Measurements from ENCODE around the gene PRKG1.

Gene PRKG1

DNA sequence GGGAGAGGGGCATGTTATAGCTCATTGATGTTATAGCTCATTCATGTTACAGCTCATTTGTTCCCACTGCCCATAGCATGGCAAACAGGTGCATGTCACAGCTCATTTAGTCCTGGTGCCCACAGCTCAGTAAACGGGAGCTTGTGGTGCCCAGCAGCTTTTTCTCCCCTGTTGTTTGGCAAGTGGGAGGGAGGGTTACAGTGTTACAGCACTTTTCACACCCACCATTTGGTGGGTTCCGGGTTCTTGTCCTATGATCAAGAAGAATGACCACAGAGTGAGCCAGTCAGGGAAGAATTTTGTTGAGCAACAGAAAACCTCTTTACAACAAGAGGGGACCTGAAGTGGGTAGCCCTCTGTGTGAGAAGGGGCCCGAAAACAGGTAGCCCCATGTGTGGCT is 787.9 kb downstream of the PRKG1 start:
- DNase-seq = no peak

DNA sequence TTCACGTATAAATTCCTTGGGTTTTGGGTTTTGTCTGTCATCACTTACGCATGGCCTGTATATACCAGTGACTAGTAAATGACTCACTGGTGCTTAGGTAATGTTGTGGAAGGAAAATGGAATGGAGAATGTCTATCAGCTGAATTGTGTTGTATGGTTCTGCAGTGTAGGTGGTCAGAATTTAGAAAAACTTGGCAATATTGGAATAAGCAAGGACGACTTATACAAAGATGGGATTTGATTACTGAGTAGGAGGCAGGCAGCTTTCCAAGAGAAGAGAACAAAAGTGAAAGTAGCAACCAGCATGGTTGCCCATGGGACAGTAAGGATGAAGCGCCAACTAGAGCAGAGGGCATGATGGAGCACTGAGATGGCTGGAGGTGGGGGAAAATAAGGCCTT is 793.7 kb downstream of the PRKG1 start:
- DNase-seq = no peak

DNA sequence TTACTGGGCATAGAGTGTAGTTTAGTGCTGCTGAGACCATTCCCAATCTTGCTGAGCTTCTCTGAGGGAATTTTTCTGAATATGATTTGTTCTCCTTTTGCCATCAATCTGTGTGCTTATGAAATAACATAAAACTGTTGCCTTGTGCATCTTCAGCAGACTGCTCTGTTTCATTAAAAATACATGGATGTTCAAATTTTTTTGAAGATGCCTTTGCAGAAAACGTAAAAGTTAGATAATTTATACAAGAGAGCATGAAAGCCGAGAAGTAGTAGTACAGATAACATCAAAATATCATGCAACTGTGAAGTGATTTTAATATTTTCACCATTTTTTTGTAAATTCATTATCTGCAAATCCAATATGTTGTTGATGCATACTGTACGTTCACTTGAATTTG is 799.8 kb downstream of the PRKG1 start:
- no peak for DNase-seq

DNA sequence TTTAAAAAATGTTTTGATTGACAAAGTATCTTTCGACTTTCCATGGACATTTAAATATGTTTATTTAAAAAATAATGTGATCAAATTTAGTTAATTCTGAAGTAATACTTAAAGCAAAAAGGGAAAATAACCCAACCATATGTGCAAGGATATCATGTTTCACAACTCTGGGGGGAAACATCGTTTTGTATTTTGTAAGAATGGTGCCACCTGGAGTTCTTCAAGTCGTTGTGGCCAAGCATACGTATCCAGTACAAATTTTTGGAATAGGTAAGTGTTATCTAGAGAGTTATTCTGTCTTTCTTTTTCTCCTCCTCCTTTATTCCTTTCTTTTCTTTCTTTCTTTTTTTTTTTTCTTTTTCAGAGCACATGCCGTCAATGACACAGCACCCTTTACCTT is 801.3 kb downstream of the PRKG1 start:
- DNase-seq = no peak

DNA sequence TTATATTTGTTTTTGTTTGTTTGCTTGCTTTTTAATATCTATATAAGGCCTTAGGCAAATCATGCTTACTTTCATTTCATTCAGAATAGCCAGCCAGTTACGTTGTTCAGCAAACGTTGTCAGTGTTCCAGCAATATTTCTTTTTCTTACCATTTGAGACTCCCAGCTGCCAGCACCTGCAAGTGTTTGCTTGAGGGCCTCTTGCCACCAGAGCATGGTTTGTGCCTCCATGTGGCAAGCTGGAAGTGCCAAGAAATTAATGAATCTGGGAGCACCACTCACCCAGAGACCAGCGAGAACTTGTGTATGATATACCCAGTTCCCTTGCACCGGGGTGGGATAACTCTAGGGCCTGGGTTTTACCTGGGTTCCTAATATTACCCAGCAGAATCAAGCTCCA is 802.2 kb downstream of the PRKG1 start:
- no peak for DNase-seq

DNA sequence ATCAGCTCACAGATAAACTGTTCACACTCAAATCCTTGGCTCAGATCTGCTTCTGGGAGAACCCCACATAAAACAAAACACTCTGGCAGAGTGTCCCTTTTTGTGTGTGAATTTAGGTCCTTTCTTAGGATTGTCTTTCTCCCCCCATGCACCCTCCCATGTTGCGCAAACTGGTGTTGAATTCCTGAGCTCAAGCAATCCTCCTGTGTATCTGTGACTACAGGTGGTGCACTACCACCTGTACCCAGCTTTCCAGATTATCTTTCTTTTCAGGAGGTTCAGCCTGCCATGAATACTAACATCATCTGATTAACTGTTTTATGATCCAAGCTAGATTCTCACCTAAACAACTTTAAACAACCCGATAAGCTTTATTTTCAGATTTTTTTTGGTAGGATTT is 802.7 kb downstream of the PRKG1 start:
- no peak for DNase-seq

DNA sequence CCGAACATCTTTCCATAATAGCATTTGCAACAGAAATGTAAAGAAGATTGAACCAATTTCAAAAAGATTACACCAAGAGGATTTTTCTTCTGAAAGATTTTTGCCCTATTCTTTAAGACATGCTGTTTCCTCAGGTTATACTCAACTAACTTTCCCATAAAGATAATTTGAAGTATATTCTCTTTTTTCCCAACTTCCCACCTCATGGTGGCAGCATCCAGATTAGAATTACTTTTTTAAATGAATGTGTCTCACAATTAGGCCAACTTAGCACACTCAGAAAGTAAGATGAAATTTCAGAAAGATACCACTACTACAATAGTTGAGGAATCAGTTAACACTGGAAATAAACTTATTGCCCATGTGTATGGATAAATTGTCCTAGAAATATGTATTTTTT is 803.3 kb downstream of the PRKG1 start:
- DNase-seq = no peak

DNA sequence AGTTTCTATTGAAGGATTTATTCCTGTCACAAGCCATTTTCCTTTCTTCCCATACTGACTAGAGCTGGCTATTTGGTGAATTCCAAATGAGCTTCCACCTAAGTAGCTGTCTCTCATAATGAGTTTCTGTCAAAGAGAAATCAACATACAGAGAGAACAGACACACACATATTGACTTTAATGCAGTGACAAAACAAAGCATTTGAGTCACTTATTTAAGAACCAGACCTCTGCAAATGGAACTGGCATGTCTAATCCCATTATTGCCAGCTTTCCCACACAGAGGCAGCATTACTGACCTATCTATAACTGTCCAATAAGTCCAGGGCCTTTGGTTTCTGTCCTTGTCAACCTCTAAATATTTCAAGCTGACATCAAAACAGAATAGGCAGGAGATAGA is 804.4 kb downstream of the PRKG1 start:
- DNase-seq = no peak

DNA sequence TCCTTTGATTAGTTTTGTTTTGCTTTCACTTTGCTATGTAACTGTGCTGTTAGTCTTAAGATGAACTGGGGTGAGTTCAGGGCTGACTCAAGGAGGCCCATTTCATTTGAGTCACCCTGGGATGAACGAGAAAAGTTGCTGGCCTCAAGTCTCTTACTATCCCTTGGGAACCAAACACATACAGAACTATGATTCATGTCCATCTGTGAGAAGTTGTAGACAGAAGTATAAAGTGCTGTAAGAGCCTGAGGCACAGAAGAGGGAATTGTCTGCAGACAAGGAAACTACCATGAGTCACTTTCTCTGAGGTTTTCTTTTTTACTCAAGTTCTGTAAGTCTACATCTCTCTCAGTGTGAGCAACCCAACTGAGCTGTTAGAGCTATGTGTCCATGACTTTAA is 805.0 kb downstream of the PRKG1 start:
- DNase-seq = no peak

DNA sequence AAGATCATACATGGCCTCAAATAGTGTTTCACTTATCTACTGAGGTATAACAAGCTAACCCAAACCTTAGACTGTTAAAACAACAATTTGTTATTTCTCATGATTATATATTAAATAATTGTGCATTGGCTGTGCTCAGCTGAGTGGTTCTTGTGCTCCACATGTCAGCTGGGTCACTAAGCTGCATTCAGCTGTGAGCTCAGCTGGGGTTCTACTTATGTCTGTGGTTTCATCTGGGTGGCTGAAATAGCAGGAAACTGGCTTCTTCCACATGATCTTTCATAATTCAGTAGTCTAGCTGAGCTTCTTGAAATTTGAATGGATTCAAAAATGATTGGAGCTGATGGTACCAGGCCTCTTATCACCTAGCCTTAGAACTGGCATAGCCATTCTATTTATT is 806.9 kb downstream of the PRKG1 start:
- no peak for DNase-seq

DNA sequence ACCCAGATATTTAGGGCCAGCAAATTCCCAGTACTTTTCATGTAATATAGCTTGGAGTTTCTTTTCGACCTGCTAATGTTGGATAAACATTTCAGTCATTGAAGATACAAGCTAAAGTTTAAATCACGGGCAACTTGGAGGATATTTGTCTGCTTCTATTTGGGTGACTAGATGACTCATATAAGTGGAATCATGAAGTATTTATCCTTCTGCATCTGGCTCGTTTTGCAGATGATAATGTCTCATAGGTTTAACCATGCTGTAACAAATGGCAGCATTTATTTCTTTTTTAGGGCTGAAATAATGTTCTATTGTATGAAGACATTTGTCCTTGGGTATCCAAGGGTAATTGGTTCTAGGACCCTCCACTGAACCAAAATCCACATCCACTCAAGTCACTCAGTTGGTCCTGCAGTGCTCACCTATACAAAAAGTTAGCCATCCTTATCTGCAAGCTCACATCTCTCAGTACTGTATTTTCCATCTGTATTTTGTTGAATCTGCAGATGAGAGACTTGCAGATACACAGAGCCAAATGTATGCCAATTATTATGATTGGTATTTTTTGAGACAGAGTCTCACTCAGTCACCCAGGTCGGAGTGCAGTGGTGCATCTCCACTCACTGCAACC is 812.3 kb downstream of the PRKG1 start:
- DNase-seq = no peak

DNA sequence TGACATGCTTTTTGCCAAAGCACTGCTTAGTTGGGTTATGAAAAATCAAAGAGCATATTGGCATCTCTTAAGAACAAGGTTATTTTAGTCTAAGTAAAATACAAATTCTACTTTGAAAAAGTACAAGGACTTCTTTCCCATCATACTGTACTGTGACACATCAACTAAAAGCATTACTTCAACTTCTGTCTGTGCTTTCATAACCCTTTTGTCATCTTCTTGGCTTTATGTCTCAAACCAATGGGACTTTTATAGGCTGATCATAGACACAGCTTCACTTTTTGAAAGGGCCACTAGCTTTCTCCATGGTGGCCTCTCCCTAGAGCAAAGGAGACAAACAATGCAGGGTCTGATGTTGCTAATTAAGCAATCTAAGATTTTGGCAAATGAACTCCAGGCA is 814.0 kb downstream of the PRKG1 start:
- DNase-seq = no peak

DNA sequence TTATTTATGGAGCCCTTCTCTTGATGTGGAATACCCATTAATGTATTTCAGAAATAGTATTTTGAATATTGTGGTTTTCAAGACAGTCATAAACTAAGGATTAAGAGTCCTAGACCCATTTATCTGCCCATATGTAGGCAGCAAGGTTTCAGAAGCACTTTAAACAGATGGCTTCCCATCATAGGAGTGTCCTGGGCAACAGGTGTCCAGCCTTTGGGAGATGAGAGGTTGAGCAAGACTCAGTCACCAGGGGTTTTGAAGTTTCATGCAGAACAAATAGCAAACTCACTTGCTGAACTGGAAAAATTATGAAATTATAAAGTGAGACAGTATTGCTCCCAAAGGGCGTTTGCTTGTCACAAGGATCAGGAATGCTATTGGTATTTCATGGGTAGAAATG is 818.0 kb downstream of the PRKG1 start:
- DNase-seq = no peak

DNA sequence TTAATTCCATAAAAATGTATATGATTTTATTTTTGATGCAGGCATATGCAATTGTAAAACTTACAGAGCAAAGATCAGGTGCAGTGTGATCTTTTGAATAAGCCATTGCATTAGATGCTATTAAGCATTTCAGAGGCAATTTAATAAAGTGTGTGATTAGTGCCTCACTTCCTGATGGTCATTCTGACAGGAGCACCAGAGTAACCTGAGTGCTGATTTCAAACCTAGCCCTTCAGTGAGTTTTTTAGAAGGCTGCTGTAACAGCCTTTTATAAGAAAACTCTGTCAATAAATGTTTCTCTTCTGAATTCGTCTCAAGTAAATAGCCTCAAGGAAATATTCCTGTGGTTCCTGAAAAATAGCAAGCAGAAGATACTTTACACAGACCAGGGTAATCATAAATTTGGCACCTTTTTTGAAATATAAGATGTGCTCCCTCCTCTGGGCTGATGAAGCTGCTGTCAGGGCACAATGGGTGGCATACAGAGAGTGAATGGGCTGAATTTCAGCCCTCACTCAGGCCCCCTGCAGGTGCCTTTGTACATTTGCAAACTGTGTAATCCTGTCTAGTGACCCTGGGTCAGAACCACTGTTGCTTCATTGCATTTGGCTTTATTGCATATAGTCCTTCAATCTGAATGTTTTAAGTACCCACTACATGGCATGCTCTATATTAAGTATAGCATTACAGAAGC is 818.8 kb downstream of the PRKG1 start:
- DNase-seq = peak; percentile 16

DNA sequence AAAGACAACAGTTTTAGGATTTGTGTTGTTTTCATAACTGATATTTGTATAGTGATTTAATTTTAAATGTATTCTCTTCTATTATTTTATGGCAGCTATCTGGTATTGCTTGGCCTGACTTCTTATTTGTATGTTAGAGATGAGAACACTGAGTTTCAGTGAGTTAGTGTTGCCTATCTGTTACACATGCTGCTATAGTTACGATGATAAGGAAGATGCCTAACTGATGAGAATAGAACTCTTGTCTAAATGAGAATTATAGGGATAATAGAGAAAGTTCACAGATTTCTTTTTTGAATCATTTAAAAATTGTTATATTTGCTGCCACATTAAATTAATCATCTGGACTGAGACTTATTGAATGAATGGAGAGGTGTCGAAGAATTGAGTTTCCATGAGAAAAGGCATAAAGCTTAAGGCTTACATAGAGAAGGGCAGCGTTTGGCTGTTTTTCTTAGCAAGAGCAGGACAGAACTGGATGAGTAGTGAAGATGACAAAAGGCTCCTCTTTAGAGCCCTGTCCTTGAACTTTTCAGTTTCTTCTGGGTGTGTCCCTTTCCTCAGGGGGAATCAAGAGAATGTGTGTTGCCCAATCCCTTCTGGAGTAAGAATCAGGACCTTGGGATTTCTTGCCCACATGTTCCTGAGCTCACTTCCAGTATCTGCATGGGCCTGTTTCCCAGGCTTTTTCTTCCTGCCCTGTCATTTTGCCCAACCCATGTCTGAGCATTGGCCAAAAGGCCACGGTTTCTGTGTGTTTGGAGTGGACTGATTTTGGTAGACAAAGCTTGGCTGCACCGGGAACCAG is 820.7 kb downstream of the PRKG1 start:
- no peak for DNase-seq

DNA sequence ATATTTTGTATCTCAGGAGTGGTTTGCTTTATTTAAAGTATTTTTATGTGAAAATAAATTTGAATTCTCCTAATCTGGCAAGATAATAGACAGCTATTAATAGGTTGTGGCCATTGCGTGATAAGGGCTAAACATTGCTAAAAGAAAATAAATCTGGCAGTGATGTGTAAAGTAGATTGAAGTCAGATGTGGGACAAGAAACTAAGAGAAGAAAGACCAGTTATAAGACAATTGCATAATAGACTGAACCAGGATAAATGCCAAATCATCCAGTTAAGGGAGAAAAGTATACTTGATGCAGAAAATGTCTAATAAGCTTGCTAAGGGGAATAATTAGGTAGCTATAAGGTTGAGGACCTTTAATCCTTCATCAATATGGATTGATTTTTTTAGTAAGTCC is 822.6 kb downstream of the PRKG1 start:
- DNase-seq = no peak

DNA sequence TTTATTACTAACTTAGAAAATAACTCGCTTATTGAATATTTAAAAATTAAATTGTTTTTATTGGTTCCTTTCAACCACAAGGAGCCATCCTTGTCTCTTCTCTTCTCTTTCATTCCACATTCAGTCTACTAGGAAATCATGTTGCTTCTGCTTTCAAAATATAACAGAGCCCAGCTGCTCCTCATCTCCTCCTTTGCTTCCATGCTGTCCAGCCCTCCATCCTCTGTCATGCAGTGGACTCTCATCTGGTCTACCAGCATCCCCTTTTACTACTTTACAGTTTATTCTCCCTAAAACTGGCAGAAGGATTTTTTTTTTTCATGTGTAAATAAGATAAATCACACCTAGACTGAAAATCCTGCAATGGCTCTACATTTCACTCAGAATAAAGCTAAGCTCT is 823.3 kb downstream of the PRKG1 start:
- no peak for DNase-seq

DNA sequence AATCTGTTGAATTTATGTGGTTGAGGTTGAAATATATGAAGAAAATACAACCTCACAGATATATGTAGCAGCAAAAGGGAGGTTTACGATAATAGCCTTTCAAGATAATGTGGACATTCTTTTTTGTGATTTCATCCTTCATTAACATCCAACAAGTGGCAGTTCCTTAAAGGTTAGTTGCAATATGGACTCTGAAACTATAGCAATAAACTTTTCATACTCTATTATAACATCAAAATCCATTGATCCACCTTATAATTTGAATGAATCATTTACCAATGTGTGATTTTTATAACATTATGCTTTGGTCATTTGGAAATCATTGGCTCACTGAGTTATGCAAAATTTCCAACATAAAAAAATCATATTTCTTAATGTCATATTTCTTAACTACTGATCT is 825.9 kb downstream of the PRKG1 start:
- no peak for DNase-seq

DNA sequence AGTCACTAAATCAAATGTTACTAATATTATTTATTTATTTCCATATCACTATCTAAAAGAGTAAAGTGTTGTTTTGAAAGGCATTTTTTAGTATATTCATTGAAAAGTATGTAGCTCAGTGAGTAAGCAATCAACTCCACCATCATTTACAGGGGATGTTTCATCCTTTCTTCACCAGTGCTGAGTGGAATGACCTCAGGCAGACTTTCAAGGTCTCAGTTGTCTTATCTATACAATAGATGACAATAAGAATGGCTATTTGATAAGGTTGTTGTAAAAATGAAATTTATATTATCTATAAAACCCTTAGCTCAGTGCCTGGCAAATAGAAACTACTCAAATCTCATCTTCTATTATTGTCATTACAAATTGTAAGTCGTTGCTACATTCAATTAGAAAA is 829.4 kb downstream of the PRKG1 start:
- no peak for DNase-seq

DNA sequence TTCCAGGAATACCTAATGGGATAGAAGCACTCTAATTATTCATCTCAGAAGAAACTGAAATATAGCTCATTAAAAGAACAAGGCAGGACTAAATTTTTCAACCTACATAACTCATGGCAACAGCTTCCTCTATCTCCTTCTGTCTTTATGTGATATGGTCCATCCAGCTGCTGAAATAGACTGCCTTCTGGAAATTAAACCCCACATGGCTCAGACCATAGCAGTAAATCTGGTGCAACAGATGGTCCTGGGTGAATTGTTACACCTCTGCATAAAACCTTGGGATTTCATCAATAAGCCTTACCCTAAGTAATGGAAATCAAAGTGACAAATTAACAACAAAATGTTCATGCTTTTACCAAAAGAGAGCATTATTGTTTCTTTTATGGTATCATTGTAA is 830.7 kb downstream of the PRKG1 start:
- no peak for DNase-seq

DNA sequence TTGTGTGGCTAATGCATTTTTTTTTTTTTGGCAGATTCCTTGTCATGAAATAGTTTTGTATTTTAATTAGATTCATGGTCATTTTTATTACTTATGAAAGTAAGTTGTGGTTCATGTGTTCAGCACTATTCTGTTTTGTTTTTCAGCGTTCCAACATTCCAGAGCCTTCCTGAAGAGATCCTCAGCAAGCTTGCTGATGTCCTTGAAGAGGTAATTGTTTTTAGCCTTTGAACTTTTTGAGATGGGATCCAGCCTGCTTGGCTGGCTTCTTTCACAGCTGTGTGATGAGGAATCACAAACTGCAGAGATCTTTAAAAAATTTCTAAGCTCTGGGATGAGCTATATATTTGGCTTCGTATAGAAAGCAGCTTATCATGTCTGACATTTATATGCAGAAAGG is 833.1 kb downstream of the PRKG1 start:
- no peak for DNase-seq

DNA sequence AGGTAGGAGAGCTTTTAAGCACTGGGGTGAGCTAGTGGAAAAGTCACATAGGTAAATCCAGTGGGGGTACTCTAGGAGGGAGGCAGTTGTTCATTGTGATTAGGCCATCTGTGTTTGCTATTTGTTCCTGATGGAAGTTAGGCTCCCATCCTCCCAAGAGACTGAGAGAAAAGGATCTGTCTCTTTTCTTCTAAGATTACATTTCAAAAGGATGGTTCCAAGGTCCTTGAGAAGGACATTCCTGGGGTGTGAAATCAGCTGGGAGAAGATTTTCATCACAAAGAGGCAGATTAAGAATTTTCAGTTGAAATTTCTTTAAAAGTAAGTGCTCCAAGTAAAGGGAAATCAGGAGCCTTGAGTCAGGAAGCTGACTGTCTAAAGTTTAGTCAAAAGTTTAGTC is 835.9 kb downstream of the PRKG1 start:
- DNase-seq = no peak

DNA sequence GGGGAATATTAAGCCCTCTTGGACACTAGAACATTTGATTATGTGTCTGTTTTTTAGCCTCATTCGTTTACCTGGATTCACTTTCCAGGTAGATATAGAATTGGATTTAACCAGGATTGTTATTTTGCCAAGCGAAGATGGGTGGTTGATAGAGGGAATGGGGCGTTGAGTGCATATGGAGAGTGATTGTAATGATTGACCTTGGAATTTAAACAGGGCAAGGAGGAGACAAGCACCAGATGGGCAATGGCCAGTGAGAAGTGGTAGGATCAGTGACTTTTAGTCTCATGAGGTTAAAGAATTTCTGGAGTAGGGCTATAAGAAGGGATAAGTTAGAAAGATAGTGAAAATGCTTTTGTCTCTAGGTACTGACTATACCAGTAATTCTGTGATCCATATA is 836.3 kb downstream of the PRKG1 start:
- DNase-seq = no peak

DNA sequence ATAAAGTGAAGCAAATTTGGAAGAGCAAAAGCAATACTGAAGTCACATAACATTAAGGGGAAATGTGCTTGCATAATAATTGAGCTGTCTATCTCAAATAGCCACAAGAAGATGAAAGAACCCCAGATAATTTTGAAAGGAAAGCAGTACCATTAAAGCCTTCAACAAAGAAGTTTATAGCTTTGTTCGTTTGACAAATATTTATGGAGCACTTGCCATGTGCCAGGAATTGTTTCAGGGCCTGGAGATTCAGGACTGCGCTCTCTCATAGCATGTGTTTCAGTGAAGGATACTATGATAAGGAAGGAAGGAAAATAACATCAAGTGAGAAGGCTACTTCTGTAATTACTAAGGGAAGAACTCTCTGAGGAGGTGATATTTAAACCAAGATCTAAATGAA is 837.4 kb downstream of the PRKG1 start:
- no peak for DNase-seq
